ENCODE measurements around the gene REC8. TPM values are rescaled to one million over a fixed set of nuclear protein-coding genes. Genes with fewer than 3 reads are reported as not detected.

The REC8 gene
- total and polyA plus RNA-seq, 2 of the 4 experiments (the other 2 are of a cell fraction), result 0.36 to 3.5 TPM

GRCh38 chr14:24151404-24152080 lies 20.3 kb upstream of the REC8 start:
- in situ Hi-C loops (cut with MboI; ENCODE audit: low sequenced_read_pairs), result no loop called here
- H3K9me3 ChIP-seq (ENCODE audit: control insufficient read depth, insufficient read depth, low read length), result no peaks in the 10 kb centered on the region
- no peaks in the 10 kb centered on the region for H3K27me3 ChIP-seq (ENCODE audit: control insufficient read depth, insufficient read depth, low read length)
- intact Hi-C loops (cut with micrococcal nuclease), result no loop called here
- TF ChIP-seq CTCF (conservative IDR thresholded peaks at IDR 0.05; ENCODE audit: low read depth, low read length) (no peak), RFX5 (IDR thresholded peaks at IDR 0.05; ENCODE audit: low read depth, low read length) (no peak), BHLHE40 (IDR thresholded peaks at IDR 0.05; ENCODE audit: low read depth, low read length) (no peak), CEBPB (IDR thresholded peaks at IDR 0.05; ENCODE audit: low read depth, low read length) (no peak), MXI1 (IDR thresholded peaks at IDR 0.05; ENCODE audit: borderline replicate concordance, low read depth, low read length) (no peak), RCOR1 (IDR thresholded peaks at IDR 0.05; ENCODE audit: insufficient replicate concordance, low read length) (no peak), MAFK (IDR thresholded peaks at IDR 0.05; ENCODE audit: low read depth, low read length) (no peak), POLR2A (IDR thresholded peaks at IDR 0.05; ENCODE audit: low read depth, low read length) (no peak), NFE2L2 (IDR thresholded peaks at IDR 0.05; ENCODE audit: low read depth, low read length) (no peak)
- no peak overlapping the region for H4K8ac ChIP-seq (ENCODE audit: low read depth in 2 of 2, low read length in 2 of 2)
- H3K4me1 ChIP-seq (ENCODE audit: control insufficient read depth, insufficient read depth, low read length), result peaks cover 3% of the 10 kb centered on the region
- H3K18ac ChIP-seq (ENCODE audit: low read depth, low read length), result no peak overlapping the region
- no CpG with 5 or more reads among the region's 16 CpGs for WGBS, 2 experiments (ENCODE audit: extremely low coverage in 2 of 2, insufficient read length in 1 of 2)
- no peak overlapping the region for H3K56ac ChIP-seq (ENCODE audit: extremely low read depth, insufficient read depth, low read length)
- no peak overlapping the region for H2BK120ac ChIP-seq (ENCODE audit: low read depth, low read length)
- no peak overlapping the region for H3K4me2 ChIP-seq (ENCODE audit: low read depth, low read length)
- no peak overlapping the region for H2AK5ac ChIP-seq (ENCODE audit: low read depth, low read length)
- H4K5ac ChIP-seq (ENCODE audit: low read depth, low read length), result no peak overlapping the region
- CTCF ChIA-PET, result interaction anchor here (4.3 kb wide), 1 partner anchor 9 kb away, joined by 14 read pairs; the partner anchor contains the start of gene IRF9
- H2AFZ ChIP-seq (replicated peaks; ENCODE audit: low read length, poor library complexity), result no peak overlapping the region
- H4K91ac ChIP-seq (ENCODE audit: insufficient read depth, low read depth, low read length), result no peak overlapping the region
- no peak for ATAC-seq (ENCODE audit: low read depth)
- H3K4me3 ChIP-seq (ENCODE audit: insufficient read depth, low read depth, low read length), result no peak overlapping the region
- no peak overlapping the region for H3K27ac ChIP-seq (ENCODE audit: insufficient read depth, low read length)
- H3K14ac ChIP-seq (replicated peaks; ENCODE audit: low read depth, low read length), result no peak overlapping the region
- no peak overlapping the region for H3K4ac ChIP-seq (ENCODE audit: low read depth, low read length)
- DNase-seq, result no peak
- no peak overlapping the region for H2AK9ac ChIP-seq (replicated peaks; ENCODE audit: low read depth, low read length, poor library complexity)
- dilution Hi-C loops (cut with HindIII; ENCODE audit: low sequenced_read_pairs, unreplicated experiment), result no loop called here
- H2BK5ac ChIP-seq (ENCODE audit: low read depth, low read length, poor library complexity, severe bottlenecking), result no peak overlapping the region
- peaks cover 55% of the 10 kb centered on the region for H3K36me3 ChIP-seq (ENCODE audit: control insufficient read depth, insufficient read depth, low read length)
- no peaks in the 10 kb centered on the region for H3K9me1 ChIP-seq (ENCODE audit: insufficient read depth, low read length)
- H2BK15ac ChIP-seq (ENCODE audit: low read depth, low read length), result no peak overlapping the region
- no peak overlapping the region for H3K9ac ChIP-seq (ENCODE audit: low read depth, low read length)
- H2BK20ac ChIP-seq (ENCODE audit: low read depth, low read length), result no peak overlapping the region
- no TSS peak for BruUV-seq (replicated peaks)
- H3K23ac ChIP-seq (ENCODE audit: low read depth, low read length), result no peak overlapping the region
- POLR2A ChIA-PET (ENCODE audit: unreplicated experiment), result no interaction called here
- H4K20me1 ChIP-seq (ENCODE audit: insufficient read depth, low read length), result peaks cover 10% of the 10 kb centered on the region
- H3K79me1 ChIP-seq (ENCODE audit: low read depth in 1 of 2, low read length in 2 of 2), result peaks cover 19 to 41% of the 10 kb centered on the region in 2 experiments
